Smooth muscle cell (in vitro differentiated cells): Measurements from ENCODE around the gene GHR. TPM values are rescaled to one million over a fixed set of nuclear protein-coding genes. Genes with fewer than 3 reads are reported as not detected.

ENCODE experiments used
- DNase-seq: peaks from one replicate; lab custom pipeline; 2025; ENCODE audit not compliant: unreplicated experiment; lab: John Stamatoyannopoulos, UW
- H2AFZ ChIP-seq: fragments of 200-600 bp; sonication (generic); 2 replicates; pipeline ENCODE4 v1.6.0; 2016; ENCODE audit warnings: antibody characterized with exemption, low read depth, mild to moderate bottlenecking
- H3F3A ChIP-seq: fragments of 200-600 bp; sonication (generic); 2 replicates; pipeline ENCODE4 v1.6.0; 2017; ENCODE audit warnings: antibody characterized with exemption, low read depth
- H3K27ac ChIP-seq: fragments of 200-600 bp; sonication (generic); 2 replicates; pipeline ENCODE4 v1.5.1; 2016; ENCODE audit warnings: low read depth, mild to moderate bottlenecking
- H3K27me3 ChIP-seq: fragments of 200-600 bp; sonication (generic); 2 replicates; pipeline ENCODE4 v1.6.1; 2016; ENCODE audit warnings: low read depth, mild to moderate bottlenecking
- H3K36me3 ChIP-seq: fragments of 200-600 bp; sonication (generic); 2 replicates; pipeline ENCODE4 v1.5.1; 2016; ENCODE audit warnings: low read depth
- H3K4me1 ChIP-seq: fragments of 200-600 bp; sonication (generic); 2 replicates; pipeline ENCODE4 v1.5.1; 2016; ENCODE audit warnings: low read depth
- H3K4me2 ChIP-seq: fragments of 200-600 bp; sonication (generic); 2 replicates; pipeline ENCODE4 v1.6.0; 2016; ENCODE audit warnings: mild to moderate bottlenecking
- H3K4me3 ChIP-seq: fragments of 200-600 bp; sonication (generic); 2 replicates; pipeline ENCODE4 v1.5.1; 2016; ENCODE audit warnings: mild to moderate bottlenecking
- H3K79me2 ChIP-seq: fragments of 200-600 bp; sonication (generic); 2 replicates; pipeline ENCODE4 v1.6.0; 2016; ENCODE audit warnings: low read depth, mild to moderate bottlenecking
- H3K9ac ChIP-seq: fragments of 200-600 bp; sonication (generic); 2 replicates; pipeline ENCODE4 v1.6.0; 2016; ENCODE audit warnings: low read depth
- H3K9me3 ChIP-seq: fragments of 200-600 bp; sonication (generic); replicated peaks from 2 replicates; pipeline ENCODE4 v1.5.1; 2016; ENCODE audit warnings: low read depth
- H4K20me1 ChIP-seq: fragments of 200-600 bp; sonication (generic); 2 replicates; pipeline ENCODE4 v1.6.0; 2016; ENCODE audit warnings: low read depth
- WGBS: methylation state at CpG from one replicate; pipeline ENCODE4 v1.1.7; 2016; ENCODE audit warnings: low lambda C conversion rate; 5-methylcytosine and 5-hydroxymethylcytosine counted together
- polyA plus RNA-seq: library from polyadenylated mRNA; unstranded; fragments of >200 nt; fragmentation: Nextera tagmentation; extraction: Ambion mirVana; gene quantifications from 2 replicates; pipeline ENCODE4 v1.2.1, GENCODE V29; 2016
- total RNA-seq: library from RNA; depleted of rRNA; stranded (reverse); fragments of >200 nt; gene quantifications from 2 replicates; pipeline ENCODE4 v1.2.3, GENCODE V29; 2014
- TF ChIP-seq, protein P1 (sequence below): fragments of 200-600 bp; sonication (generic); IDR thresholded peaks from 2 replicates; pipeline ENCODE4 v1.5.1; 2017; ENCODE audit warnings: borderline replicate concordance, mild to moderate bottlenecking, antibody characterized with exemption; ENCODE audit not compliant: insufficient read depth, poor library complexity, severe bottlenecking

The GHR gene
- total and polyA plus RNA-seq, 2 experiments from 2014 or later: 2.1 to 4.3 TPM

DNA sequence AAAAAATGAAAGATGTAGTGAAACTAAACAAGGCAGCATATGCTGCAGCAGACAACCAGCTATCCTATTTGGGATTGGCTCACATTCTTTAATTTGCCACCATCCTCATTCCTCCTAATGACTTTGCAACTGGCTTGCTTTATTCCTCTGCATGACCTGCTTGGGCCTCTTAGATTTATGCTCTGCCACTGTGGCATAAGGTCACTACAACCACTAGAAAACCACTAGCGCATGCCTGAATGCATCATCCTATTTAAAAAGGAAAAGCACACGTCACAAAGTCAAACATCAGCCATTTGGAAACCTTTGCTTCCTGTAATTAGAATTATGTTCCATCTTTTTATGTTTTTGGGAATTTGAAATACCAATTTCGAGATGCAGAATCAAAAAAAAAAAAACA, 292.5 kb downstream of the GHR start:
- no peaks in the 10 kb centered on the region for H3K4me1 ChIP-seq
- H3K27ac ChIP-seq: no peak overlapping the region
- no peak overlapping the region for H2AFZ ChIP-seq
- WGBS: 63% methylated on average over 3 of the region's 3 CpGs
- H3K4me3 ChIP-seq: no peak overlapping the region
- no peaks in the 10 kb centered on the region for H3K79me2 ChIP-seq
- no peak for DNase-seq
- H3K9ac ChIP-seq: no peak overlapping the region
- H3K27me3 ChIP-seq: no peaks in the 10 kb centered on the region
- H3F3A ChIP-seq: no peaks in the 10 kb centered on the region
- no peak overlapping the region for H3K4me2 ChIP-seq
- no peaks in the 10 kb centered on the region for H3K36me3 ChIP-seq
- TF ChIP-seq, protein P1, sequence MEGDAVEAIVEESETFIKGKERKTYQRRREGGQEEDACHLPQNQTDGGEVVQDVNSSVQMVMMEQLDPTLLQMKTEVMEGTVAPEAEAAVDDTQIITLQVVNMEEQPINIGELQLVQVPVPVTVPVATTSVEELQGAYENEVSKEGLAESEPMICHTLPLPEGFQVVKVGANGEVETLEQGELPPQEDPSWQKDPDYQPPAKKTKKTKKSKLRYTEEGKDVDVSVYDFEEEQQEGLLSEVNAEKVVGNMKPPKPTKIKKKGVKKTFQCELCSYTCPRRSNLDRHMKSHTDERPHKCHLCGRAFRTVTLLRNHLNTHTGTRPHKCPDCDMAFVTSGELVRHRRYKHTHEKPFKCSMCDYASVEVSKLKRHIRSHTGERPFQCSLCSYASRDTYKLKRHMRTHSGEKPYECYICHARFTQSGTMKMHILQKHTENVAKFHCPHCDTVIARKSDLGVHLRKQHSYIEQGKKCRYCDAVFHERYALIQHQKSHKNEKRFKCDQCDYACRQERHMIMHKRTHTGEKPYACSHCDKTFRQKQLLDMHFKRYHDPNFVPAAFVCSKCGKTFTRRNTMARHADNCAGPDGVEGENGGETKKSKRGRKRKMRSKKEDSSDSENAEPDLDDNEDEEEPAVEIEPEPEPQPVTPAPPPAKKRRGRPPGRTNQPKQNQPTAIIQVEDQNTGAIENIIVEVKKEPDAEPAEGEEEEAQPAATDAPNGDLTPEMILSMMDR: no peak
- H4K20me1 ChIP-seq: no peaks in the 10 kb centered on the region
- no peaks in the 10 kb centered on the region for H3K9me3 ChIP-seq

DNA sequence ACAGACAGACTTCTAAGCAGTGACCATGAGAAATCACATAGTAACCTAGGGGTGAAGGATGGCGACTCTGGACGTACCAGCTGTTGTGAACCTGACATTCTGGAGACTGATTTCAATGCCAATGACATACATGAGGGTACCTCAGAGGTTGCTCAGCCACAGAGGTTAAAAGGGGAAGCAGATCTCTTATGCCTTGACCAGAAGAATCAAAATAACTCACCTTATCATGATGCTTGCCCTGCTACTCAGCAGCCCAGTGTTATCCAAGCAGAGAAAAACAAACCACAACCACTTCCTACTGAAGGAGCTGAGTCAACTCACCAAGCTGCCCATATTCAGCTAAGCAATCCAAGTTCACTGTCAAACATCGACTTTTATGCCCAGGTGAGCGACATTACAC, 295.4 kb downstream of the GHR start:
- Histone ChIP-seq H3K36me3 (no peaks in the 10 kb centered on the region), H3K9ac (no peak overlapping the region), H2AFZ (no peak overlapping the region), H3K4me1 (no peaks in the 10 kb centered on the region), H3K9me3 (no peaks in the 10 kb centered on the region), H3K27ac (no peak overlapping the region), H3K4me2 (no peak overlapping the region), H3K4me3 (no peak overlapping the region), H3K79me2 (no peaks in the 10 kb centered on the region), H4K20me1 (no peaks in the 10 kb centered on the region), H3K27me3 (no peaks in the 10 kb centered on the region), H3F3A (no peaks in the 10 kb centered on the region)
- WGBS: 93% methylated on average over 4 of the region's 4 CpGs
- no peak for DNase-seq
- TF ChIP-seq, protein P1: no peak

DNA sequence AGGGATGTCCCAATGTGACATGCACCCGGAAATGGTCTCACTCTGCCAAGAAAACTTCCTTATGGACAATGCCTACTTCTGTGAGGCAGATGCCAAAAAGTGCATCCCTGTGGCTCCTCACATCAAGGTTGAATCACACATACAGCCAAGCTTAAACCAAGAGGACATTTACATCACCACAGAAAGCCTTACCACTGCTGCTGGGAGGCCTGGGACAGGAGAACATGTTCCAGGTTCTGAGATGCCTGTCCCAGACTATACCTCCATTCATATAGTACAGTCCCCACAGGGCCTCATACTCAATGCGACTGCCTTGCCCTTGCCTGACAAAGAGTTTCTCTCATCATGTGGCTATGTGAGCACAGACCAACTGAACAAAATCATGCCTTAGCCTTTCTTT, 295.8 kb downstream of the GHR start:
- H3K27ac ChIP-seq: no peak overlapping the region
- H3K9ac ChIP-seq: no peak overlapping the region
- H3F3A ChIP-seq: no peaks in the 10 kb centered on the region
- no peak overlapping the region for H3K4me3 ChIP-seq
- H3K36me3 ChIP-seq: no peaks in the 10 kb centered on the region
- no peaks in the 10 kb centered on the region for H3K79me2 ChIP-seq
- 96% methylated on average over 2 of the region's 2 CpGs for WGBS
- H3K9me3 ChIP-seq: no peaks in the 10 kb centered on the region
- H4K20me1 ChIP-seq: no peaks in the 10 kb centered on the region
- no peaks in the 10 kb centered on the region for H3K4me1 ChIP-seq
- H3K4me2 ChIP-seq: no peak overlapping the region
- TF ChIP-seq, protein P1: no peak
- H2AFZ ChIP-seq: no peak overlapping the region
- no peak for DNase-seq
- no peaks in the 10 kb centered on the region for H3K27me3 ChIP-seq

DNA sequence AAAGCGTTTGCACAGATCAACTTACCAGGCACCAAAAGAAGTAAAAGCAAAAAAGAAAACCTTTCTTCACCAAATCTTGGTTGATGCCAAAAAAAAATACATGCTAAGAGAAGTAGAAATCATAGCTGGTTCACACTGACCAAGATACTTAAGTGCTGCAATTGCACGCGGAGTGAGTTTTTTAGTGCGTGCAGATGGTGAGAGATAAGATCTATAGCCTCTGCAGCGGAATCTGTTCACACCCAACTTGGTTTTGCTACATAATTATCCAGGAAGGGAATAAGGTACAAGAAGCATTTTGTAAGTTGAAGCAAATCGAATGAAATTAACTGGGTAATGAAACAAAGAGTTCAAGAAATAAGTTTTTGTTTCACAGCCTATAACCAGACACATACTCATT, 297.0 kb downstream of the GHR start:
- H3K4me2 ChIP-seq: no peak overlapping the region
- no peaks in the 10 kb centered on the region for H3F3A ChIP-seq
- H3K9me3 ChIP-seq: no peaks in the 10 kb centered on the region
- no peak overlapping the region for H3K27ac ChIP-seq
- no peak overlapping the region for H2AFZ ChIP-seq
- no peaks in the 10 kb centered on the region for H4K20me1 ChIP-seq
- H3K36me3 ChIP-seq: no peaks in the 10 kb centered on the region
- 73% methylated on average over 6 of the region's 6 CpGs for WGBS
- H3K4me3 ChIP-seq: no peak overlapping the region
- peaks cover 3% of the 10 kb centered on the region for H3K27me3 ChIP-seq
- TF ChIP-seq, protein P1: no peak
- no peaks in the 10 kb centered on the region for H3K79me2 ChIP-seq
- H3K9ac ChIP-seq: no peak overlapping the region
- no peak for DNase-seq
- no peaks in the 10 kb centered on the region for H3K4me1 ChIP-seq
